ENCODE measurements around the gene PRICKLE1.
A peak's percentile ranks its signal among the peaks of the same experiment; 100 is the strongest.

Gene PRICKLE1

DNA sequence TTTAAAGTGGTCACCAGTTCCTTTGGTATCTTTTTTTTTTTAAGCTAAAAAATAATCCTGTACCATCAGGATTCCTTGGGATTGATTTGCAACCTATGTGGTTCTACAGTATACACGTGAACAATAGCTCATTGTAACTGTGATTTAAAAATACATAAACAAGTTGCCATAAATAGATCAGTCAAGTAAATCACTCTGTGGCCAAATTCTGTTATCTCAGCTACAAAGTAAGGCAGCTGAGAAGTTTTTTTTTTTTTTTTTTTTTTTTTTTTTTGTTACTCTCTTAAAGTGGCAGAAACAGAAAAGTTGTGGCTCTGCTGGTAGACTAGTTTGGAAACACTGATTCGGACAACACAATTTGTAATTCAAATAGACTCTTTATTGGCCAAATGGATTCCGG is 104.5 kb downstream of the PRICKLE1 start:
- no peak overlapping the region for H3K4me3 ChIP-seq (ENCODE audit: low read depth, low read length)
- DNase-seq (ENCODE audit: low read depth), result no peak
- no peak for TF ChIP-seq CTCF (IDR thresholded peaks at IDR 0.05; ENCODE audit: low read depth, low read length, missing control alignments)

- no peak for TF ChIP-seq CTCF (IDR thresholded peaks at IDR 0.05; ENCODE audit: low read depth, low read length, missing control alignments)
Observed at GRCh38 chr12:42483521-42483790, 106.1 kb downstream of the PRICKLE1 start.

GRCh38 chr12:42482748-42483520 is 106.6 kb downstream of the PRICKLE1 start:
- peak; percentile 81 for TF ChIP-seq CTCF (IDR thresholded peaks at IDR 0.05; ENCODE audit: low read depth, low read length, missing control alignments)
- no peak for DNase-seq (ENCODE audit: low read depth)

More at GRCh38 chr12:42483521-42483790, 106.1 kb downstream of the PRICKLE1 start:
- DNase-seq (ENCODE audit: low read depth), result no peak
- peak overlapping the region; percentile 75 for H3K4me3 ChIP-seq (ENCODE audit: low read depth, low read length)

GRCh38 chr12:42482041-42482747 is 107.4 kb downstream of the PRICKLE1 start:
- H3K4me3 ChIP-seq (ENCODE audit: low read depth, low read length), result peak overlapping the region; percentile 75
- no peak for TF ChIP-seq CTCF (IDR thresholded peaks at IDR 0.05; ENCODE audit: low read depth, low read length, missing control alignments)
- no peak for DNase-seq (ENCODE audit: low read depth)

More at GRCh38 chr12:42482748-42483520, 106.6 kb downstream of the PRICKLE1 start:
- peak overlapping the region; percentile 75 for H3K4me3 ChIP-seq (ENCODE audit: low read depth, low read length)

- H3K4me3 ChIP-seq (ENCODE audit: low read depth, low read length), result no peak overlapping the region
- TF ChIP-seq CTCF (IDR thresholded peaks at IDR 0.05; ENCODE audit: low read depth, low read length, missing control alignments), result no peak
- no peak for DNase-seq (ENCODE audit: low read depth)
Observed at GRCh38 chr12:42481368-42481767, 108.2 kb downstream of the PRICKLE1 start.

DNA sequence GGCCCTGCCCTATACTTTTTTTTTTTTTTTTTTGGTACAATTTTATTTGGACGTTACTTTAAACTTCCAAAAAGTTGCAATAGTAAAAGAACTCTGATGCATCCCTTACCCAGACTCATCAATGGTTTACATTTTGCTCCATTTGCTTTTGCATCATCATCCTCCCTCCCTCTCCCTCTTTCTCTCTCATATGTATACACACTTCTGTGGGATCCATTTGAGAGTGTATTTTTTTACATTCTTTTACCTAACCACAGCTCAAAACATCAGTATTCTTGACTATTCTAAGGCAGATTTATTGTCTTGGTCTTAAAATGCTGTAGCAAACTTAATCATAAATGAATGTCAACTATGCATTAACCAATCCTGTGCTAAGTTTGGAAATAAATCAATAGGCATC is 111.6 kb downstream of the PRICKLE1 start:
- no peak for DNase-seq (ENCODE audit: low read depth)
- no peak for TF ChIP-seq CTCF (IDR thresholded peaks at IDR 0.05; ENCODE audit: low read depth, low read length, missing control alignments)

More for the DNA sequence above, 111.6 kb downstream of the PRICKLE1 start:
- no peak overlapping the region for H3K4me3 ChIP-seq (ENCODE audit: low read depth, low read length)
